Spleen (tissue), 11 donors: ENCODE measurements around the gene KPNA1. TPM values are rescaled to one million over a fixed set of nuclear protein-coding genes. Genes with fewer than 3 reads are reported as not detected.

ENCODE experiments used
- DNase-seq: peaks from one replicate; pipeline ENCODE4 v3.0.0-alpha.2; 2020
- H3K27ac ChIP-seq, 8 donors: fragments of 200-600 bp; sonication (generic) in 7 of 8; 1 replicate in 4 of 8; 2 replicates in 4 of 8; pipeline versions ENCODE4 v1.5.0 to v1.8.0; 2016 to 2021; ENCODE audit warnings: inconsistent platforms in 4 of 8, mild to moderate bottlenecking in 4 of 8, moderate library complexity in 1 of 8
- H3K27me3 ChIP-seq, 7 donors: fragments of 200-600 bp; sonication (generic) in 6 of 7; replicated peaks in 1 of 7; 1 replicate in 4 of 7; 2 replicates in 3 of 7; pipeline versions ENCODE4 v1.5.0 to v1.8.0; 2016 to 2021; ENCODE audit warnings: inconsistent platforms in 3 of 7, mild to moderate bottlenecking in 1 of 7
- H3K36me3 ChIP-seq, 6 donors: fragments of 200-600 bp; sonication (generic) in 5 of 6; 1 replicate in 4 of 6; 2 replicates in 2 of 6; pipeline versions ENCODE4 v1.5.0 to v1.8.0; 2016 to 2021; ENCODE audit warnings: inconsistent platforms in 2 of 6
- H3K4me1 ChIP-seq, 6 donors: fragments of 200-600 bp; sonication (generic) in 5 of 6; 1 replicate in 3 of 6; 2 replicates in 3 of 6; pipeline versions ENCODE4 v1.5.0 to v1.8.0; 2016 to 2021; ENCODE audit warnings: inconsistent platforms in 3 of 6
- H3K4me3 ChIP-seq, 8 donors: fragments of 200-600 bp; sonication (generic) in 7 of 8; 1 replicate in 4 of 8; 2 replicates in 4 of 8; pipeline versions ENCODE4 v1.5.0 to v1.8.0; 2016 to 2021; ENCODE audit warnings: inconsistent platforms in 4 of 8, mild to moderate bottlenecking in 4 of 8, moderate library complexity in 2 of 8
- H3K9me3 ChIP-seq, 8 donors: fragments of 200-600 bp; sonication (generic) in 7 of 8; 1 replicate in 4 of 8; 2 replicates in 4 of 8; pipeline versions ENCODE4 v1.5.0 to v1.8.0; 2016 to 2021; ENCODE audit warnings: inconsistent platforms in 4 of 8
- CTCF ChIP-seq, 11 experiments: fragments of 200-600 bp in 7 of 11; fragments of 450-650 bp in 4 of 11; sonication (generic) in 4 of 11; IDR thresholded peaks in 8 of 11; conservative IDR thresholded peaks in 3 of 11; 1 replicate in 7 of 11; 2 replicates in 4 of 11; pipeline versions ENCODE4 v1.4.0 to v1.8.0; 2016 to 2021; ENCODE audit warnings: antibody characterized with exemption in 11 of 11, inconsistent platforms in 4 of 11, mild to moderate bottlenecking in 1 of 11
- POLR2A ChIP-seq, 3 donors: fragments of 450-650 bp; IDR thresholded peaks; one replicate each; pipeline ENCODE4 v1.5.1; 2017; ENCODE audit warnings: antibody characterized with exemption in 3 of 3, mild to moderate bottlenecking in 1 of 3
- POLR2AphosphoS5 ChIP-seq, 3 donors: sonication (generic); formaldehyde crosslinking; IDR thresholded peaks; one replicate each; pipeline ENCODE4 v1.5.1; 2017; ENCODE audit warnings: antibody characterized with exemption in 3 of 3
- WGBS, 5 donors: extraction: QIAGEN DNeasy Blood & Tissue Kit in 3 of 5; methylation state at CpG; one replicate each; pipeline versions ENCODE4 v1.1.5 to v1.1.7; 2013 to 2018; 5-methylcytosine and 5-hydroxymethylcytosine counted together
- intact Hi-C: fragments of 100-400 bp; cut with DNase I; formaldehyde crosslinking; loops from one replicate; pipeline ENCODE4 v1.15.0; 2023; ENCODE audit warnings: low total_unique reads
- polyA plus RNA-seq, 3 donors: library from polyadenylated mRNA; stranded (reverse); fragments of 200-250 nt; gene quantifications; one replicate each; pipeline ENCODE4 v1.2.1, GENCODE V29; 2013
- total RNA-seq, 7 donors: library from RNA; depleted of rRNA in 3 of 7; stranded (reverse); fragments of >200 nt in 3 of 7; fragmentation: NEBNext Ultra II Directional in 4 of 7; extraction: Animal tissue kit (Norgen Biotek cat#: 25700) in 4 of 7; gene quantifications; one replicate each; pipeline versions ENCODE4 v1.1.0 to v1.2.1, GENCODE V29; 2016 to 2021
- donor health status: healthy with polysubstance abuse.
- donor health status: DM: no; HTN: no; CAD: no; lungs with moderate emphysema.
- donor health status: DM: no; HTN: no; CAD: no.
- donor health status: Bipolar disorder and iron deficiency.
- donor health status: healthy.
- donor health status: DM: no; HTN: no; CAD: no.
- donor health status: DM: yes; HTN: yes; CAD: no.

KPNA1 gene
- total and polyA plus RNA-seq, 10 donors, result 8.5 to 74.4 (median 45.7) TPM

GRCh38 chr3:122435950-122436349, 78.8 kb downstream of the KPNA1 start:
- intact Hi-C loops, result no loop called here
- H3K27me3 ChIP-seq, result no peaks in the 10 kb centered on the region
- H3K9me3 ChIP-seq, result peaks cover 2 to 19% (median 15%) of the 10 kb centered on the region in 8 donors
- H3K36me3 ChIP-seq, result peaks cover 13 to 100% (median 87%) of the 10 kb centered on the region in 6 donors
- no peak overlapping the region for H3K27ac ChIP-seq
- 94 to 99% (median 98%) methylated on average over 9 of the region's 9 CpGs for WGBS, 5 donors
- no peak for TF ChIP-seq CTCF (IDR thresholded peaks at IDR 0.05 in 8 of 11, conservative IDR thresholded peaks at IDR 0.05 in 3 of 11)
- DNase-seq, result no peak
- no peak overlapping the region for H3K4me3 ChIP-seq
- no peaks in the 10 kb centered on the region for H3K4me1 ChIP-seq

GRCh38 chr3:122430371-122430770, 84.4 kb downstream of the KPNA1 start:
- intact Hi-C loops, result no loop called here
- no peaks in the 10 kb centered on the region for H3K4me1 ChIP-seq
- TF ChIP-seq POLR2A (IDR thresholded peaks at IDR 0.05), result no peak
- WGBS, 5 donors, result 92 to 99% (median 95%) methylated on average over 2 of the region's 2 CpGs
- peaks cover 0 to 16% (median 9%) of the 10 kb centered on the region in 8 donors for H3K9me3 ChIP-seq
- no peak overlapping the region for H3K4me3 ChIP-seq
- no peak overlapping the region for H3K27ac ChIP-seq
- H3K27me3 ChIP-seq, result no peaks in the 10 kb centered on the region
- no peak for DNase-seq
- peaks cover 18 to 99% (median 67%) of the 10 kb centered on the region in 6 donors for H3K36me3 ChIP-seq

GRCh38 chr3:122427857-122428471, 86.8 kb downstream of the KPNA1 start:
- H3K4me3 ChIP-seq, result no peak overlapping the region

GRCh38 chr3:122421836-122422235, 92.9 kb downstream of the KPNA1 start:
- Histone ChIP-seq H3K36me3 (peaks cover 2 to 68% (median 28%) of the 10 kb centered on the region in 6 donors), H3K4me3 (no peak overlapping the region), H3K9me3 (no peaks in the 10 kb centered on the region), H3K4me1 (peaks cover 4 to 19% (median 10%) of the 10 kb centered on the region in 6 donors), H3K27me3 (no peaks in the 10 kb centered on the region), H3K27ac (no peak overlapping the region)
- DNase-seq, result no peak
- intact Hi-C loops, result no loop called here
- WGBS, 5 donors, result 93 to 99% (median 97%) methylated on average over 2 of the region's 2 CpGs
- TF ChIP-seq POLR2A (IDR thresholded peaks at IDR 0.05) (no peak), POLR2AphosphoS5 (IDR thresholded peaks at IDR 0.05) (no peak), CTCF (IDR thresholded peaks at IDR 0.05 in 8 of 11, conservative IDR thresholded peaks at IDR 0.05 in 3 of 11) (no peak)

More at GRCh38 chr3:122427857-122428471, 86.8 kb downstream of the KPNA1 start:
- Histone ChIP-seq H3K27ac (no peak overlapping the region), H3K36me3 (peaks cover 18 to 97% (median 62%) of the 10 kb centered on the region in 6 donors), H3K4me1 (no peaks in the 10 kb centered on the region), H3K27me3 (no peaks in the 10 kb centered on the region), H3K9me3 (peaks cover 0 to 15% (median 9%) of the 10 kb centered on the region in 8 donors)
- 60 to 85% (median 78%) methylated on average over 2 of the region's 2 CpGs for WGBS, 5 donors
- TF ChIP-seq POLR2AphosphoS5 (IDR thresholded peaks at IDR 0.05) (no peak), CTCF (IDR thresholded peaks at IDR 0.05 in 8 of 11, conservative IDR thresholded peaks at IDR 0.05 in 3 of 11) (no peak), POLR2A (IDR thresholded peaks at IDR 0.05) (no peak)
- DNase-seq, result no peak
- intact Hi-C loops, result no loop called here
